ENCODE measurements around the gene OLFML2B.
"Not testable (repeated sequence)": the region's sequence is repeated elsewhere in the genome, so short reads cannot be mapped to it uniquely, and the experiment has no call there.

Gene OLFML2B

DNA sequence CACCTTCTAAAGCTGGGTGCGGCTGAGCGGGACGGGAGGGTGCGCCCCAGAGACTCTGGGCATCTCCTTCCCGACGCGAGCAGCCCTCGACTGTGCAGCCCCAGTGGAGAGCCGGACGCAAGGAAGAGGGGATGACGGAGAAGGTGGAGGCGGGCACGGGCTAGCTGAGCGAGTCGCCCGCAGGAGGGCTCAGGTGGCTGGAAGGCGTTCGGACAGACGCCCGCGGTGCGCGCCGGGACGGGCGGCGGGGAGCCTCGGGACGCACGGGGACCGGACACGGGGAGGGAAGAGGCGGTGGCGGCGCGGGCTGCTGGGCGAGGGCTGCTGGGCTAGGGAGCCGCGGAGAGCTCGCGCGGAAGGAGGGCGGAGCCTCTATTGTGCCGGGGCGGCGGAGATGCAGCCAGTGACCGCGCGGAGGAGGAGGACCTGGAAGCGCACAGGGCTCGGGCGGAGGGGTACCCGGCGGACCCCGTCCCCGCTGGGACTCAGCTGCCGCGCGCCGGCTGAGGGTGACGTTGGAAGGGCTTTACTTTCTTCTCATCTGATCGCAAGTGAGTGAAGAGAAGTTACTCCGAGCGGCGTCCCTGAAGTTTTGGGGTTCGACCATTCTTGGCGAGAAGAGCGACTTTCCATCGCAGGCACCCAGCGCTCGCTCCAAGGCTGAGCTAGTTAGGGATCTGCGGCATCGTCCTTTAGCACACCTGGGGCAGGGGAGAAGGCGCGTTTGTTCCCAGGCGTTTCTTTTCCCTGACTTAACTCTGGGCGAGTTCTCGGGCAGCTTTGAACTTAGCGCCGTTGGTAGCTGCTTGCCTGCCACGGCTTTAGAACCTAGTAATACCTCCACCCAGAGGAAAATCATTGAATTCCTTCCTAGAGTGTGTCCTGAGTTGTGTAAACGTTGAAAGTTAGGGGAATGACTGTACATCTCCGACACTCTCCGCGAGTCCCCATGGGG, at the start of gene OLFML2B:
OLFML2B (minus strand) TSS at position 323 of the 955 bp plus-strand sequence. CDS start 439 bp downstream, outside the sequence.
- DNase-seq (ENCODE audit: low read depth in 3 of 3) = peak; percentile 13 to 52 (median 20)

- no peak for DNase-seq (ENCODE audit: low read depth in 3 of 3)
Observed at GRCh38 chr1:162072740-162073139, 49.1 kb upstream of the OLFML2B start.

DNA sequence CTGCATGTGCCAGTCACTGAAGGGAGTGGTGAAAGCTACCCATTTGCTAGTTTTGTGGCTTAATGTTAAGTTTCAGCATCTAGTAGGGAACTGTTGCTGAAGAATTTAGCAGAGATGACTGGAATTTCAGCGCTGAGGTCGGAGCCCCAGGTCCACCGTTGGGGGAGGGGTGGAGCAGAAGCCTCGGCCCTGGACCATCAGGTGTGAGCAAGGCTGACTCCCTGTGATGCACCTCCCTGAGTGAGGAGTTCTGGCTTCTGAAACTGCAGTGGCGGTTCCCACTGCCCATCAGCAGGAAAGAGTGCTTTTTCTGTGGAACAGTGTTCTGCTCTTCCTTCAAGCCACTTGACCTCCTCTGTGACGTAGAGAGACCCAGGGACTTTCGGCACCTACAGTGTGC, 47.2 kb upstream of the OLFML2B start:
- no peak for DNase-seq (ENCODE audit: low read depth in 3 of 3)

DNA sequence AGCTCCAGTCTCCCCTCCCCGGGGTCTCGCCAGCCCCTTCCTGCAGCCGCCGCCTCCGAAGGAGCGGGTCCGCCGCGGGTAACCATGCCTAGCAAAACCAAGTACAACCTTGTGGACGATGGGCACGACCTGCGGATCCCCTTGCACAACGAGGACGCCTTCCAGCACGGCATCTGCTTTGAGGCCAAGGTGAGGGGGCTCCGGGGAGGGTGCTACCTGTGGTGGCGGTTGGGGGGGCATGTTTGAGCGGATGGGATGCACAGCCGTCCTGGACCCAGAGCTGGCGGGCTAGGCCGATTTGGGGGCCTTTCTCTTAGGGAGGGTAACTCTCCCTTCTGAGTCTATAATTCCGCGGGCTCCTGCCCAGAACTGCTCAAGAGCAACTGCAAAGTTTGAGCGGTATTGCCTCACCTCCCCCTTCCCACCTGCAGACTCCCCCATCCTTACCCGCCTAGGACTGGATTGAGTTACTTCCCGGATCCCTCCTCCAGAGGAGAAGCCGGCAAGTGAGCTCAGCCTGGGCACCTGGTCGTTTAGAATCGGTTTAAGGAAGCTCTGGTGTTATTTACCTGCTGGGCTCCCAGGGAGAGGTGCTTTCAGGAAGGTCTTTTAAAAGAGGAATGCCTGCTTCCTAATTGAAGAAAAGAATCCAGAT, 46.6 kb upstream of the OLFML2B start:
- peak in 1 of 3 experiments; percentile 7 for DNase-seq (ENCODE audit: low read depth in 3 of 3)

- DNase-seq (ENCODE audit: low read depth in 3 of 3) = peak; percentile 50 to 80 (median 65)
Observed at GRCh38 chr1:162069334-162070093, 45.8 kb upstream of the OLFML2B start, which contains the start of gene NOS1AP. TSS of gene NOS1AP (plus strand) at chr1:162069691. CDS start at chr1:162070178, 487 bp downstream.

DNA sequence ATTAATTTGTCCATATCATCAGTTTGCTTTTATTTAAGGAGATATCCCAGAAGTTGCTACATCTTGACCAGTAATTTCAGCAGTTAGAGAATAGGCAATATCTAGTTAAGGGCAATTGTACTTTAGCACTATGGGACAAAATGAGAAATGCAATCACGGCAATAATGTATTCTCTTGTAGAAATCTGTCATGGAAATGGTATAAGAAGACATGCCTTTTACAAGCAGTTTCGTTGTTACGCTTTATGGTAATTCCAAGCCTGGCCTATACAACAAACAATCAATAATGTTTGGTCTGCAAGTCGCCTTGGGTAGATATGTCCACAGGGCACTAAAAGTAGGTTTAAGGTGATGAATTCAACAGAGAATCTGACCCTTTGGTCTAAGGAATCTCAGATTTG, 44.6 kb upstream of the OLFML2B start:
- DNase-seq (ENCODE audit: low read depth in 3 of 3) = no peak

GRCh38 chr1:162067466-162067865, 43.8 kb upstream of the OLFML2B start:
- no peak for DNase-seq (ENCODE audit: low read depth in 3 of 3)

GRCh38 chr1:162066836-162067235, 43.2 kb upstream of the OLFML2B start:
- not testable (repeated sequence) for DNase-seq (ENCODE audit: low read depth in 3 of 3)

DNA sequence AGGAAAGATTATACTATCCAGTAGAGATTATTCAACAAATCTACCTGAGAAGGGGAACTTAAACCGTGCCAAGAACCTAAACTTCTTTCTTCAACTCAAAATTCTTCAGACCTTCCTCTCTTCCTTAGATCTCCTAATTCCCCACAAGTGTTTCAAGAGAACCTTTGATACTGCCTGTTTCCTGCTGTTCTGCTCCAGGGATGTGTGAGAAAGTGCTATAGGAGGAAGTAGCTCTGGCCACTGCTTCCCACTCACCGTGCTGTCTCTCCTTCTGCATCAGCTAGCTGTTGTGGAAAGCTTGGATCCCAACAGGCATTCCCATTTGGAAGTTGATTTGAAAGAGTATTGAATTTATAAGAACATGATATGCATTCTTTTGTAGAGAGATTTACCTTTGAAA, 41.3 kb upstream of the OLFML2B start:
- no peak for DNase-seq (ENCODE audit: low read depth in 3 of 3)

DNA sequence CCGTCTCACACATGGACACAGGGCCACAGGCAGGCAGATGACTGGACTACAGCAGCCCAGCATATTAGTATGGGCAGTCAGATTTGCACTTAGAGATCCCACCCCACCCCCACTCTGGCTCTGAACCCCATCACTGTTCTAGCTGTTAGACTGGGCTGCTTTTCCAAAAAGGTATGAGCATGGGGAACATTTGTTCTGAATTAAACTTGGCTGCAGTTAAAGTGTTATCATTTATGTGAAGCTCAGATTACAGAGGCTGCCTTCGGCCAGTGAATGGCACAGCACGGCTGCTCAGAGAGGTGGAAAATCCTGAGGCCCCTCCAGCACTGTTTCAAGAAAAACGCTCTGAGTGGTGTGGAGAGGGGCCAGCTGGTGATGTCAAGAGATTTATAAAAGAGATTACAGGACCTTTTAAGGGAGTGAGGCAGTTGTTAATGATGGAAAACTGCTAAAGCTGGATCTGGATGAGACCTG, 38.9 kb upstream of the OLFML2B start:
- DNase-seq (ENCODE audit: low read depth in 3 of 3) = no peak

DNA sequence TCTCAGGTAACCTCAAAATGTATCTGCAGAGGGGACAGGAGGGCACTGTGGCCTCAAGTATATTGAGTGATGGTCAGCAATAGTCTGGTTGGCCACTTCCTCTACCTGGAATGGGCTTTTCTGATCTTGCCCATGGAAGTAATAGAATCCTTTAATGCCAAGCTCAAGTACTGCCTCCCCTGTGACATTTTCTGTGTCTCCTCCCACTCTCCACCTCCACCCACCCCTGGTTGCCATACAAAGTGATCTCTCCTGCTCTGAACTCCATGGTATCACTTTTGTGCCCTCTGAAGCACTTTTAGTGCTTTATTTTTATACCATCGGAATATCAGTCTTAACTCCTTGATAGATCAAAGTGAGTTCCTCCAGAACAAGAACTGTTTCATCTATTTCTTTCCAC, 36.6 kb upstream of the OLFML2B start:
- DNase-seq (ENCODE audit: low read depth in 3 of 3) = no peak

DNA sequence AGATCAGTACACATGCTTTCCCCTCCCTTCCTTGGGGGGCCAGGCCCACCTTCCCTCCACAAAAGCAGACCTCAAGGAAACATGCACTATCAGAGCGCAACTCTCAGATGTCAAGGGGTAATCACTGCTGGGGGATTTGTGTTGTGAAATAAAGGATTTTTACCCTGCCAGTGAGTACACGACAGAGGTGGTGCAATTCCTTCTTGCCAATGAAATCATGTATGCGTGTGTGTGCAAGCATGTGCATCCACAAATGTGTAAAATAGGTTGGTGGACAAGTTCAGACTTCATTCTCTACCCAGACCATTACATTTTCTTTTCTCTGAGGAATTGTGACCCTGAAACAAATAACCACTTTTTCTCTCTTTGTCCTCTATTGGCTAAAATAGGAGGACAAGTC, 36.1 kb upstream of the OLFML2B start:
- DNase-seq (ENCODE audit: low read depth in 3 of 3) = no peak

DNA sequence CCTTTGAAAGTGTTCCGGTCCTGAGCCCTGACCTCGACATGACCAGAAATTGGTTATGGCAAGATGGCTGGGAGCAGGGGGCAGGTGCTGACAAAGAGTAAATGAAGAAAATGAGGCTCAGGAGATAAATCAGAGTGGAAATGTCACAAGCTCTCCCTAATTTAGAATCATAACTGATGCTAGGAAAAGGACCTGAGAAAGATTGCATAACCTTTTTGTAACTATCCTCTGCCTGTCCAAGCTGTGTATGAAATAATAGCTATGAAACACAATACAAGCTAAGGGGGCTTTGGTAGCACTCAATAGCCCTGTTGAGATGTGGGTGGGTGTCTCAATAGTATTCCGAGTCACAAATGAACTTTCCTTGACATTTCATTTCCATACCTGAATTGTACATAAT, 32.9 kb upstream of the OLFML2B start:
- no peak for DNase-seq (ENCODE audit: low read depth in 3 of 3)

- DNase-seq (ENCODE audit: low read depth in 3 of 3) = peak in 1 of 3 experiments; percentile 36
Observed at GRCh38 chr1:162056043-162056442, 32.4 kb upstream of the OLFML2B start.

- no peak for DNase-seq (ENCODE audit: low read depth in 3 of 3)
Observed at GRCh38 chr1:162055062-162055461, 31.4 kb upstream of the OLFML2B start.

DNA sequence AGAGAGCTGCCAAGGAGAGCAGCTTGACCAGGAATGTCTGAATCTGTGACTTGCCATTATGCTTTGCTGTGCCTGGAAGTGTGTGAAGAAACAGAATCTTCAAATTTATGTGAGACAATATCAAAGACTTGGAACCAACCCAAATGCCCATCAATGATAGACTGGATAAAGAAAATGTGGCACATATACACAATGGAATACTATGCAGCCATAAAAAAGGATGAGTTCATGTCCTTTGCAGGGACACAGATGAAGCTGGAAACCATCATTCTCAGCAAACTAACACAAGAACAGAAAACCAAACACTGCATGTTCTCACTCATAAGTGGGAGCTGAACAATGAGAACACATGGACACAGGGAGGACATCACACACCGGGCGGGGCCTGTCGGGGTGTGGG, 30.3 kb upstream of the OLFML2B start:
- not testable (repeated sequence) for DNase-seq (ENCODE audit: low read depth in 3 of 3)

GRCh38 chr1:162046921-162047320, 23.3 kb upstream of the OLFML2B start:
- DNase-seq (ENCODE audit: low read depth in 3 of 3) = no peak

- DNase-seq (ENCODE audit: low read depth in 3 of 3) = no peak
Observed at GRCh38 chr1:162042361-162042760, 18.7 kb upstream of the OLFML2B start.

GRCh38 chr1:162040657-162041056, 17.0 kb upstream of the OLFML2B start:
- no peak for DNase-seq (ENCODE audit: low read depth in 3 of 3)

DNA sequence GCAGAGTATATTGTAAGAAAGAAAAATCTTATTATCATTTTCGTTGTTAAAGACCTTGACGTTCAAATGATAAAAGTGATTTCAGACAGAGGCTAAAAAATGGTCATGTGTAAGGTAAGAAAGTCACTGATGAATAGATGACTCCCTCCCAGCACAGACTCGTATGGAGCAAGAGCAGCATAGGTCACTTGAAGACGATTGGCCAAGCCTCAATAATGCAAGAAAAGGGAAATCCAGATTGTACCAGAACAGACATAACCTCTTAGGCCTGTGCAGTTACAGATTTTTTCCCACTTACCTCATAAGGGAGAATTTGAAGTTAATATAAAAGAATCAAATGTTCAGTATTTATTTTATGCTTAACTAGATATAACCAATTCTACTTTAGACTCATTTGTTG, 16.3 kb upstream of the OLFML2B start:
- no peak for DNase-seq (ENCODE audit: low read depth in 3 of 3)

- no peak for DNase-seq (ENCODE audit: low read depth in 3 of 3)
Observed at GRCh38 chr1:162038624-162039023, 15.0 kb upstream of the OLFML2B start.

DNA sequence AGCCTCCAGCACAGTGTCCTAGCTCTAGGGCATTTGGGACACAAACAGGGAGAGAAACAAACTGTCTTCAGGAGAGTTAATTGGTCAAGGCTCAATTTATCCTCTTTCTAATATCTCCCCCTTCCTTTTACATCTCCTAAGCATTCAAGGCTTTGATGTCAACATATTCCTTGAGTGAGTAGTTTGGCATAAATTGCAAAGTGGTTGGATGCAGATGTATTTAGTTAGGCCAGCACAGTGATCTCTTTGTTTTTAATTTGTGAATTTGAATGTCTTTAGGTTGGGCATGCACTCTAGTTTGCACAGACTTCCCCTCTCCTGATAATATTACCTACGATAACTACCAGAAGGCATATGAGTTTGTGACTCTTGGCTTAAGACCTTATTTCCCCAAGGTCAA, 12.5 kb upstream of the OLFML2B start:
- no peak for DNase-seq (ENCODE audit: low read depth in 3 of 3)
